ENCODE measurements around the gene KCNIP4. TPM values are rescaled to one million over a fixed set of nuclear protein-coding genes. Genes with fewer than 3 reads are reported as not detected.

Gene KCNIP4
- total and polyA plus RNA-seq, 9 of the 15 experiments (the other 6 are each of a cell fraction or from before 2014, with no cell fraction given): 0.25 to 0.41 TPM; not detected in 7

DNA sequence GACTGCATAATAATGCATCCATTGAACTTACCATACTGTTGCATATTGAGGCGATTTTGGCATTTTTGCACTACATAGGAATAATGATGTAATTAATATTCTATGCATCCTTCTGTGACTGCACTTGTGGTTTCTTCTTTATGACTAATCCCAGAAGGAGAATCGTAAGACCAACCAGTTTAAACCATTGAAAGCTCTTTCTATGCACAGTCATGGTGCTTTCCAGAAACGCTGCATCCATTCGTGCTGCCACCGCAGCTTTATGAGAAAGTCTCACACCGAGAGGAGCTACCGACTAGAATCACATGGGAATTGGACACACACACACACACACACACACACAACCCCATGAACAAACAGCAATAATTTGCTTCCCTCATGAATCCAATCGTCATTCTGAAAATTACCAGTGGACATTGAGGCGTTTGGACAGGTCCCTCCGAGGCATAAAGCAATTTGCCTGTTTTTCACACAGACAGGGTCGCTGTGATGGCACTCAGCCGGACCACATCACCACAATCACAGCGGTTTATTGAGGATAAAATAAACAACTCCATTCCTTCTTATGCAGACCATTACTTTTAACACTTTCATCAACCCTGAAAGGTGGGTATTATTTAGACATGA lies 1184.1 kb downstream of the KCNIP4 start (continued):
- TF ChIP-seq ZNF592 (IDR thresholded peaks at IDR 0.05) (no peak), ZFP36 (IDR thresholded peaks at IDR 0.05; ENCODE audit: low read depth, low read length, partially characterized antibody) (no peak), TCFL5 (CRISPR knock-in tag; conservative IDR thresholded peaks at IDR 0.05) (no peak)
- TF ChIP-seq, protein P1, sequence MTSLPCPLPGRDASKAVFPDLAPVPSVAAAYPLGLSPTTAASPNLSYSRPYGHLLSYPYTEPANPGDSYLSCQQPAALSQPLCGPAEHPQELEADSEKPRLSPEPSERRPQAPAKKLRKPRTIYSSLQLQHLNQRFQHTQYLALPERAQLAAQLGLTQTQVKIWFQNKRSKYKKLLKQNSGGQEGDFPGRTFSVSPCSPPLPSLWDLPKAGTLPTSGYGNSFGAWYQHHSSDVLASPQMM (CRISPR knock-in tag; IDR thresholded peaks at IDR 0.05): no peak

GRCh38 chr4:20761826-20762225 lies 1186.7 kb downstream of the KCNIP4 start:
- no peak overlapping the region for H3K27ac ChIP-seq (ENCODE audit: extremely low read depth, low read depth, low read length)
- DNase-seq (ENCODE audit: extremely low read depth in 1 of 4, low spot score in 3 of 4) (no peak), ATAC-seq (no peak), FAIRE-seq (no peak)
- no peak overlapping the region for H2AFZ ChIP-seq (ENCODE audit: low read depth, low read length)
- no peaks in the 10 kb centered on the region for H4K20me1 ChIP-seq (replicated peaks; ENCODE audit: control insufficient read depth, insufficient read depth, low read length)
- H3K27me3 ChIP-seq (ENCODE audit: control insufficient read depth in 2 of 2, insufficient read depth in 2 of 2, low read length in 2 of 2): no peaks in the 10 kb centered on the region
- in situ Hi-C loops (cut with MboI): no loop called here
- H3K9me1 ChIP-seq (ENCODE audit: control insufficient read depth, insufficient read depth, low read length): no peaks in the 10 kb centered on the region
- no peak overlapping the region for H3K4me3 ChIP-seq
- H3K4me1 ChIP-seq (replicated peaks in 1 of 2; ENCODE audit: control insufficient read depth in 2 of 2, insufficient read depth in 2 of 2, low read length in 2 of 2): no peaks in the 10 kb centered on the region
- POLR2A ChIA-PET: no interaction called here
- BruUV-seq (replicated peaks): no TSS peak
- H3K79me2 ChIP-seq (ENCODE audit: control insufficient read depth, insufficient read depth, low read length): no peaks in the 10 kb centered on the region
- intact Hi-C loops (cut with micrococcal nuclease): no loop called here
- H3K9me3 ChIP-seq (replicated peaks; ENCODE audit: control insufficient read depth, insufficient read depth, low read depth, low read length): no peaks in the 10 kb centered on the region
- 0% methylated on average over 1 of the region's 1 CpG for WGBS (ENCODE audit: insufficient coverage, low coverage, missing lambda C conversion rate)
- no peak overlapping the region for H3K4me2 ChIP-seq (ENCODE audit: insufficient read depth, low read length)
- H3K36me3 ChIP-seq (ENCODE audit: control insufficient read depth, insufficient read depth, low read length): no peaks in the 10 kb centered on the region
- CTCF ChIA-PET (ENCODE audit: low intra/inter-chr PET ratio): no interaction called here
- H3K9ac ChIP-seq (ENCODE audit: insufficient read depth in 1 of 2, low read depth in 2 of 2, low read length in 2 of 2): no peak overlapping the region
- TF ChIP-seq ZC3H4 (CRISPR knock-in tag; IDR thresholded peaks at IDR 0.05; ENCODE audit: borderline replicate concordance) (no peak), NUFIP1 (IDR thresholded peaks at IDR 0.05; ENCODE audit: partially characterized antibody) (no peak), STAG1 (CRISPR knock-in tag; IDR thresholded peaks at IDR 0.05; ENCODE audit: borderline replicate concordance) (no peak), ID3 (CRISPR knock-in tag; IDR thresholded peaks at IDR 0.05) (no peak), ID3 (tag; IDR thresholded peaks at IDR 0.05) (no peak), NEUROD1 (IDR thresholded peaks at IDR 0.05; ENCODE audit: borderline replicate concordance, low read depth, low read length, partially characterized antibody) (no peak), TFAP4 (CRISPR knock-in tag; IDR thresholded peaks at IDR 0.05; ENCODE audit: borderline replicate concordance) (no peak)
- TF ChIP-seq, protein P2, sequence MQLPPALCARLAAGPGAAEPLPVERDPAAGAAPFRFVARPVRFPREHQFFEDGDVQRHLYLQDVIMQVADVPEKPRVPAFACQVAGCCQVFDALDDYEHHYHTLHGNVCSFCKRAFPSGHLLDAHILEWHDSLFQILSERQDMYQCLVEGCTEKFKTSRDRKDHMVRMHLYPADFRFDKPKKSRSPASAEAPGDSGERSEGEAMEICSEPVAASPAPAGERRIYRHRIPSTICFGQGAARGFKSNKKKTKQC (CRISPR knock-in tag; IDR thresholded peaks at IDR 0.05): no peak
- TF ChIP-seq, protein P3, sequence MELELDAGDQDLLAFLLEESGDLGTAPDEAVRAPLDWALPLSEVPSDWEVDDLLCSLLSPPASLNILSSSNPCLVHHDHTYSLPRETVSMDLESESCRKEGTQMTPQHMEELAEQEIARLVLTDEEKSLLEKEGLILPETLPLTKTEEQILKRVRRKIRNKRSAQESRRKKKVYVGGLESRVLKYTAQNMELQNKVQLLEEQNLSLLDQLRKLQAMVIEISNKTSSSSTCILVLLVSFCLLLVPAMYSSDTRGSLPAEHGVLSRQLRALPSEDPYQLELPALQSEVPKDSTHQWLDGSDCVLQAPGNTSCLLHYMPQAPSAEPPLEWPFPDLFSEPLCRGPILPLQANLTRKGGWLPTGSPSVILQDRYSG (tag; conservative IDR thresholded peaks at IDR 0.05; ENCODE audit: low read depth): no peak
